VCaP (cell line): Measurements from ENCODE around the gene PRR7.

Source experiments
- H3K27ac ChIP-seq: fragments of 450-650 bp; 2 replicates; pipeline ENCODE4 v1.5.1; 2017
- CTCF ChIP-seq: fragments of 450-650 bp; conservative IDR thresholded peaks from 2 replicates; pipeline ENCODE4 v1.5.1; 2017; ENCODE audit warnings: mild to moderate bottlenecking, moderate library complexity

The PRR7 gene

DNA sequence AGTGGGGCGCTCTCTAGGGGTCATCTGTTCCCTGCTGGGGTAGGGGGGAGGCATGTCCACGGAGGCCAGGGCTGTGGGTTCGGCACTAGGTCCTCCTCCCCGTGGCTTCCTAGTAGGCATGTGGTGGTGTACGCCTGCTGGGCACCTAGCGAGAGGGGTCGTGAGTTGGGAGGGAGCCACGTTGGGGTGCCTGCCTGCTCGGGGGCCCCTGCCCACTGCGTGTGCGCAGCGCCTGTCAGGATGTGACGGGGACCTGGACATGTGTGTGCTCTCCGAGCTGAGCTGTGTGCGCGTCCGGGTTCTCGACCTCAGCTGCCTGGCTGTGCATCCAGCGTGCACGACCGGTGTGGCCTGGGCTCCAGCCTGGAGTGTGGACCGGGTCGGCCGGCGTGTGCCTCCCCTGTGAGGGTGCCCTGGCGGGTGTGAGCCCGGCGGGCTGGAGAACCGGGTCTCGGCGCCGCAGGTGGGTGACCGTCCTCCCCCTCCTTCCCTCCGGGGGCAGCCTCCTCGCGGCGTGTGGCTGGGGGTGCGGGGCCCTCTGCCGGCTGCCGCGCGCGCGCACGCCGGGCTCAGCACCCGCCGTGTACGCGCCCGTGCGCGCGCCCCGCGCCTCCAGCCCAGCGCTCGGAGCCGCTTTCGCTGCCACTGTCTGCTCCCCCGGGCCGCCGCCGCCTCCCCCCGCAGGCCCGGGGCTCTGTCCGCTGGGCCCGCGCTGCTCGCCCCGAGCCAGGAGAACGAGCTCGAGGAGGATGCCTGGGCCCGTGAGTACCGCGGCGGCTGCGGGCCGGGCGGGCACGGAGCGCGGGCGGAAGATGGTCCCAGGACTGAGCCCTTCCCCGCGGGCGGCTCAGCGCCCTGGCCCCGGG lies at the start of gene PRR7:
Gene PRR7 (plus strand): TSS at position 615 of the 866 bp plus-strand sequence. CDS start 8,254 bp downstream, outside the sequence.
- TF ChIP-seq CTCF = peak; percentile 19; the same call in 1 of the 2 replicates
- peak within 1 kb of the TSS; percentile 97 for H3K27ac ChIP-seq

DNA sequence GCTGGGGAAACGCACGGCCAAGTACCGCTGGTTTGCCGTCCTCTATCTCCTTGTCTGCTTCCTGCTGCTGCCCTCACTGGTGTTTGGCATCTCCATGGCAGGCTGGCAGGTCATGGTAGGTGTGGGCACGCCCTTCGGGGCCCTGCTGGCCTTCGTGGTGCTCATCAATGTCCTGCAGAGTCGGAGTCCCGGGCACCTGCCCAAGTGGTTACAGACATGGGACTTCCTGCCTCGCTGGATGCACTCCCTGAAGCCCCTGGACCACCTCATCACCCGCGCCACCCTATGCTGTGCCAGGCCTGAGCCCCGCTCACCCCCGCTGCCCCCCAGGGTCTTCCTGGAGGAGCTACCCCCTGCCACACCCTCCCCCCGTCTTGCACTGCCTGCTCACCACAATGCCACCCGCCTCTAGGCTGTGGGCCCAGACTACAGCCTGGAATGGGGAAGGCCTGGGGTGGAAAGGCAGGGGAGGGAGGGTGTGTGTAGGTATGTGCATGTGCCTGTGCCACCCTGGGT lies 48.7 kb upstream of the PRR7 start:
- H3K27ac ChIP-seq = no peak overlapping the region
- TF ChIP-seq CTCF = no peak

DNA sequence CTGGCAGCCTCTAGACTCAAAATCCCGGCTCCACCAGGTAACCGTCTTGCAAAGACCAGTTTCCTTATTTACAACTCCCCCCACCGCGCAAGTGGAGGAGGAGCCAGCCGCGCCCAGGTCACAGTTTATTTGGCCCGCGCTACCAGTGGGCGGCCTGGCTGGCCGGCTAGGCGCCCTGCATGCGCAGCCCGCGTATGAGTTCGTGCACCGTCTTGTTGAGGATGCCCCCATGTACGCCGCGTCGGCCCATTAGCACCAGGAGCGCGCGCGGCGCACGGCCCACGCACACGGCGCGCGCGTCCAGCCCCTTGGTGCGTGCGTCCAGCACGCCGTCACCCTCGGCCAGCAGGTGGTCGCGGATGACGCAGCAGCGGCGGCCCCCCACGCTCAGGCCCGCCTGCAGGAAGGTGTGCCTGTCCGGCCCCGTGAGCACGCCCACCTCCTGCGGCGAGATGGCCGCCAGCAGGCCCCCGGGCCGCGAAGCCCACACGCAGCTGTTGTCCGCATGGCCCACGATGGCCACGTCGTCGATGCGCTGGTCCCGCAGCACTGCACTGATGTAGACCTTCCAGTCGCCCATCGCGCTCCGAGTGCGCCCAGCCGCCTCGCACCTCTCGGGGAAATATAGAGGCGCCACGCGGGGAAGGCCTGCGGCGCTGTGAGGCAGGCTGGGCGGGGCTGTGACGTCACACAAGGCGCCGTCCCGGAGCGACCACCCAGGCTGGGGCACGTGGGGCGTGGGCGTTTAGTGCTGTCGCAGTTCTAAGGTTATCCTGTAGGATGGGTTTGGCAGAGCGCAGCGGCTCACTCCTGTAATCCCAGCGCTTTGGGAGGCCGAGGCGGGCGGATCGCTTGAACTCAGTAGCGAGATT lies 46.4 kb upstream of the PRR7 start, which contains the start of gene PFN3:
Gene PFN3 (minus strand): TSS at position 665 of the 872 bp plus-strand sequence. CDS start 85 bp downstream, at position 580.
- peak within 1 kb of the TSS; percentile 99 for H3K27ac ChIP-seq
- no peak for TF ChIP-seq CTCF

- peak overlapping the region; percentile 99 for H3K27ac ChIP-seq
Observed at GRCh38 chr5:177402271-177403043, 44.2 kb upstream of the PRR7 start.

DNA sequence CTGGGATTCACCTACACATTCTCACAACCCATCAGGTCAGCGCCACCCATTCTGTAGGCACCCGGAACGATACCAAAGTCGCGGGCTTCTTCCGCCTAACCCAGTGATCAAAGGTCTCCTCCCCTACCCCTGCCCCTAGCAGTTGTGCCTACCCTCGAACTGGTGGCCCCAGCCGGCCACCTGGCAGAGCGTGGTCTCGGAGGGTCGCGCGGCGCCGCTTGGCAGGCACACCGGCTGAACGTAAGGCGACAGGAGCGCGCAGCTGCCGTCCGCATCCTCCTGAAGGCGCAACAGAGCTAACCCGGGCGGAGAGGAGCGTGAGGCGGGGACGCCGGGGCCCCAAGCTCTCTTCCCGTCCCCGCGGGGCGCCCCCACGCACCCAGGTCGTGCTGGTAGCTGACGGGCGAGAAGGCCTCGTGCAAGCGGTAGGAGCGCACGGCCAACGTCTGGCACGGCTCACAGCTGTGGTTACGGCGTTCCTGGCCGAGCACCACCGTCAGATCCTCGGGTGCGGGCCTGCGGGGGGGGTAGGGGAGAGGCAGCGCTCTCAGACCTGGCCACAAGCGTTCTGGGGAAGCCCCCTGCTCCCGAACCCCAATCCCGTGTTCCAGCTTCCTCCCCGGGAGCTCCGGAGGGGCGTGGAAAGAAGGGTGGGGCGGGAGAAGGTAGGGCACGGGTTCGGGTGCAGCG lies 43.4 kb upstream of the PRR7 start:
- H3K27ac ChIP-seq = peak overlapping the region; percentile 99
- TF ChIP-seq CTCF = no peak

More at GRCh38 chr5:177402271-177403043, 44.2 kb upstream of the PRR7 start:
- TF ChIP-seq CTCF = peak; percentile 80

DNA sequence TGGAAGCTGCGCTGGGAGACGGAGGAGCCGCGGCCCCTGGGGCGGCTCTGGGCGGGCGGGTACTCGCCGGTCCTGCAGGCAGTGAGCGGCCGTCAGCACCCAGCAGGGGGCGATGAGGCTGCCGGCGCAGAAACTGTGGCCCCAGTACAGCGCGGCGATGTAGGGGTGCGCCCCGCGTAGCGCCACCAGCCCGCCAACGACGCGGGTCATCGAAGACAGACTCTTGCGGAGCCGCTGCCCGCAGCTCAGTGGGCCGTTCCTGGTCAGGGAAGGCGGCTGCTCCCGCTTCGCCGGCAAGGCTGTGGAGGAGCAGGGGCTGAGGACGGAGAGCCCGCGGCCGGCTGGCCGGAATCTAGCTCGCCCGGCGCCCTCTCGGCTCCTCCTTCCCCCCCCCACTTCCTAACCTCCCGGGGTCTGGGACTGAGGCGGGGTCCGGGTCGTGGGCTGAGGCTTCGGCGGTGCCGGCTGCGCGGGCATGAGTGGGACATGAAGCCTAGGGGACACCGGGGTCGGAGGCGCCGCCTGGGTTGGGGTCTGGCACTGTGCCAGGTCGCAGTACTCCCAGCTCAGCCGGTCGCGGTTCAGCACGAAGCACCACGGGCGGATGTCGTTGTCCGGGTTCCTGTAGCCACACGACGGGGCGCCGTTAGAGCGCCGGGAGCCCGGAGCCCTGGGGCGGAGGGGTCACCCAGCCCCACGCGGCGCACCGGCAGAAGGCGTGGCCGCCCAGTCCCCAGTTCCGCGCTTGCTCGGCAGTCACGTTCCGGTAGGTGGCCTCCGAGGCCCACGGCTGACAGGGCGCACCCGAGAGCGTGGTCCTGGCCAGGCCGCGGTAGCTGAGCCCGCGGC lies 42.6 kb upstream of the PRR7 start:
- TF ChIP-seq CTCF = peak; percentile 85

More for the DNA sequence above, 42.6 kb upstream of the PRR7 start:
- H3K27ac ChIP-seq = peak overlapping the region; percentile 99
